SK-N-SH (cell line): ENCODE results near the gene SLCO3A1.

Experiments used
- CTCF ChIP-seq: fragments of 200-600 bp; sonication (generic); IDR thresholded peaks from 2 replicates; pipeline ENCODE4 v1.6.1; 2017; ENCODE audit warnings: antibody characterized with exemption, mild to moderate bottlenecking, moderate library complexity
- EP300 ChIP-seq, 2 experiments: IDR thresholded peaks; 2 replicates each; pipeline versions ENCODE4 v1.4.0 to v1.6.1; 2012; ENCODE audit warnings: borderline replicate concordance in 1 of 2, low read depth in 1 of 2, low read length in 1 of 2
- GATA2 ChIP-seq: sonication (generic); formaldehyde crosslinking; IDR thresholded peaks from 2 replicates; pipeline ENCODE4 v1.5.0; 2020; ENCODE audit warnings: mild to moderate bottlenecking, missing genetic modification reagents
- JUND ChIP-seq: IDR thresholded peaks from 2 replicates; pipeline ENCODE4 v1.4.0; 2012
- RCOR1 ChIP-seq: fragments of 150-350 bp; IDR thresholded peaks from 2 replicates; pipeline ENCODE4 v1.6.1; 2017; ENCODE audit warnings: antibody characterized with exemption, low read length
- TAF1 ChIP-seq: IDR thresholded peaks from 2 replicates; pipeline ENCODE4 v1.6.1; 2012; ENCODE audit warnings: low read depth, mild to moderate bottlenecking, low read length, moderate library complexity, borderline replicate concordance
- USF1 ChIP-seq: IDR thresholded peaks from 2 replicates; pipeline ENCODE4 v1.4.0; 2012; ENCODE audit warnings: low read depth, borderline replicate concordance

GRCh38 chr15:92073044-92073785 lies 219.7 kb downstream of the SLCO3A1 start:
- TF ChIP-seq CTCF (no peak), GATA2 (CRISPR knock-in tag) (no peak), JUND (no peak), USF1 (no peak), TAF1 (no peak), EP300 (IDR thresholded peaks at IDR 0.05; ENCODE audit: borderline replicate concordance in 1 of 2, low read depth in 1 of 2, low read length in 1 of 2) (no peak), RCOR1 (no peak)
